HT1080 (cell line): ENCODE results near the gene TH. TPM values are rescaled to one million over a fixed set of nuclear protein-coding genes. Genes with fewer than 3 reads are reported as not detected.

Source experiments
- DNase-seq: peaks from one replicate; pipeline ENCODE4 v3.0.0-alpha.2; 2015; ENCODE audit warnings: low read depth
- total RNA-seq: library from RNA; depleted of rRNA; stranded (reverse); fragments of >200 nt; shearing (Covaris generic); gene quantifications from 2 replicates; pipeline ENCODE4 v1.2.3, GENCODE V29; 2014

TH gene
- total RNA-seq, 1 experiment from 2014 or later, result not detected

GRCh38 chr11:2163428-2163978, 8.1 kb downstream of the TH start:
- DNase-seq, result no peak

GRCh38 chr11:2160736-2161259, 10.8 kb downstream of the TH start, which contains the start of gene INS:
Gene INS (minus strand): TSS chr11:2161209. CDS start chr11:2160971, 238 bp downstream.
- no peak for DNase-seq

GRCh38 chr11:2159536-2160413, 11.8 kb downstream of the TH start:
- DNase-seq, result no peak

- no peak for DNase-seq
These were observed 12.6 kb downstream of the TH start for GRCh38 chr11:2158966-2159365.

GRCh38 chr11:2158296-2158737, 13.3 kb downstream of the TH start:
- no peak for DNase-seq

- no peak for DNase-seq
These were observed 14.1 kb downstream of the TH start for GRCh38 chr11:2157294-2158040.

GRCh38 chr11:2156416-2157182, 15.0 kb downstream of the TH start:
- peak; percentile 61 for DNase-seq

- no peak for DNase-seq
These were observed 16.1 kb downstream of the TH start for GRCh38 chr11:2155511-2155910.

- DNase-seq, result no peak
These were observed 16.7 kb downstream of the TH start for GRCh38 chr11:2154889-2155288.

- no peak for DNase-seq
These were observed 17.4 kb downstream of the TH start for GRCh38 chr11:2154195-2154585.

- DNase-seq, result no peak
These were observed 17.9 kb downstream of the TH start for GRCh38 chr11:2153581-2154194.

- peak; percentile 59 for DNase-seq
These were observed 19.9 kb downstream of the TH start for GRCh38 chr11:2151500-2152257.

GRCh38 chr11:2149864-2150847, 21.5 kb downstream of the TH start:
- no peak for DNase-seq

GRCh38 chr11:2149460-2149859, 22.2 kb downstream of the TH start:
- no peak for DNase-seq

- DNase-seq, result no peak
These were observed 23.0 kb downstream of the TH start for GRCh38 chr11:2148595-2148994.

GRCh38 chr11:2147391-2147790, 24.2 kb downstream of the TH start:
- no peak for DNase-seq

GRCh38 chr11:2146051-2146450, 25.6 kb downstream of the TH start:
- no peak for DNase-seq

- DNase-seq, result no peak
These were observed 26.9 kb downstream of the TH start for GRCh38 chr11:2144544-2145248.
